Right renal pelvis (tissue), 4 donors: ENCODE results near the gene COPS3. TPM values are rescaled to one million over a fixed set of nuclear protein-coding genes. Genes with fewer than 3 reads are reported as not detected.
"Not testable (repeated sequence)": the region's sequence is repeated elsewhere in the genome, so short reads cannot be mapped to it uniquely, and the experiment has no call there.

Source experiments
- DNase-seq, 4 donors: peaks; one replicate each; pipeline ENCODE4 v3.0.0-alpha.2; 2013; ENCODE audit warnings: low read depth in 4 of 4, low spot score in 3 of 4, missing footprints in 1 of 4
- polyA plus RNA-seq, 4 donors: library from polyadenylated mRNA; unstranded; fragments of 120-200 nt; gene quantifications; one replicate each; pipeline ENCODE4 v1.2.1, GENCODE V29; 2013; ENCODE audit not compliant: insufficient read length in 4 of 4

Gene COPS3
- polyA plus RNA-seq, 4 donors: 75.1 to 89.7 (median 80.2) TPM

- peak in 3 of 4 donors; percentile 60 to 65 (median 61) for DNase-seq
These were observed 22.2 kb upstream of the COPS3 start, which contains the start of gene NT5M for GRCh38 chr17:17303010-17303846. Gene NT5M, plus strand, starts transcription at chr17:17303373. Its CDS starts 178 bp downstream, at chr17:17303551.

- DNase-seq: not testable (repeated sequence)
These were observed 20.6 kb upstream of the COPS3 start for GRCh38 chr17:17301659-17302058.

GRCh38 chr17:17300624-17301568 is 19.9 kb upstream of the COPS3 start:
- DNase-seq: peak in 1 of 4 donors; percentile 23

GRCh38 chr17:17298108-17298507 is 17.1 kb upstream of the COPS3 start:
- DNase-seq: no peak

GRCh38 chr17:17297217-17297616 is 16.2 kb upstream of the COPS3 start:
- no peak for DNase-seq

- no peak for DNase-seq
These were observed 14.1 kb upstream of the COPS3 start for GRCh38 chr17:17295141-17295540.

- DNase-seq: no peak
These were observed 8.7 kb upstream of the COPS3 start for GRCh38 chr17:17289701-17290100.

- DNase-seq: no peak
These were observed 8.0 kb upstream of the COPS3 start for GRCh38 chr17:17289086-17289485.

GRCh38 chr17:17285951-17286350 is 4.9 kb upstream of the COPS3 start:
- DNase-seq: no peak

- DNase-seq: no peak
These were observed 1.7 kb downstream of the COPS3 start for GRCh38 chr17:17279316-17279715.

- DNase-seq: not testable (repeated sequence)
These were observed 3.6 kb downstream of the COPS3 start for GRCh38 chr17:17277431-17277830.

- DNase-seq: no peak
These were observed 5.1 kb downstream of the COPS3 start for GRCh38 chr17:17275971-17276370.

- no peak for DNase-seq
These were observed 10.9 kb downstream of the COPS3 start for GRCh38 chr17:17269926-17270773.

- no peak for DNase-seq
These were observed 16.6 kb downstream of the COPS3 start for GRCh38 chr17:17264430-17264829.

- DNase-seq: no peak
These were observed 22.0 kb downstream of the COPS3 start for GRCh38 chr17:17258998-17259397.

- no peak for DNase-seq
These were observed 23.0 kb downstream of the COPS3 start for GRCh38 chr17:17258011-17258410.

- no peak for DNase-seq
These were observed 24.7 kb downstream of the COPS3 start for GRCh38 chr17:17256316-17256715.

GRCh38 chr17:17255689-17256088 is 25.4 kb downstream of the COPS3 start:
- not testable (repeated sequence) for DNase-seq

- DNase-seq: no peak
These were observed 27.0 kb downstream of the COPS3 start for GRCh38 chr17:17254036-17254435.

GRCh38 chr17:17253406-17253805 is 27.6 kb downstream of the COPS3 start:
- DNase-seq: no peak
